ENCODE measurements around the gene MALSU1. TPM values are rescaled to one million over a fixed set of nuclear protein-coding genes. Genes with fewer than 3 reads are reported as not detected.
A peak's percentile ranks its signal among the peaks of the same experiment; 100 is the strongest.

MALSU1 gene
- 10 to 100 TPM; 16.0 to 42.0 (median 25.9) TPM for total RNA-seq

- peak; percentile 93 to 99 (median 99) for ATAC-seq (replicated peaks in 6 of 8)
- H3K27ac ChIP-seq = peak within 1 kb of the TSS; percentile 68 to 90
- in situ Hi-C loops (cut with MboI; ENCODE audit: low pct_unique_long_range_greater_than_20kb in 2 of 9, low sequenced_read_pairs in 9 of 9, unreplicated experiment in 9 of 9) = no loop called here
- 0 to 15% (median 3%) methylated on average over 3 to 31 of the region's 59 CpGs; no CpG with 5 or more reads in 3 of the 10 experiments for WGBS, 10 experiments
- H3K4me3 ChIP-seq = peak within 1 kb of the TSS; percentile 87 to 99 (median 98)
- H3K4me1 ChIP-seq (replicated peaks in 1 of 2) = peaks cover 10% of the 10 kb centered on the region in 2 donors
Measured at GRCh38 chr7:23298885-23299769, at the start of gene MALSU1. Gene MALSU1 (plus strand): TSS chr7:23299339. CDS start chr7:23299353, 14 bp downstream.

- in situ Hi-C loops (cut with MboI; ENCODE audit: low pct_unique_long_range_greater_than_20kb in 2 of 9, low sequenced_read_pairs in 9 of 9, unreplicated experiment in 9 of 9) = loop anchor here in 1 of 9 experiments (10.0 kb wide), 2 partner anchors 55 to 145 kb away; partner anchors contain the start of gene KLHL7
- Histone ChIP-seq H3K4me3 (no peak overlapping the region), H3K27ac (no peak overlapping the region), H3K4me1 (replicated peaks in 1 of 2) (no peaks in the 10 kb centered on the region)
- no peak for ATAC-seq (replicated peaks in 6 of 8)
Measured at GRCh38 chr7:23249486-23249885, 49.7 kb upstream of the MALSU1 start.

GRCh38 chr7:23254051-23254681 lies 45.0 kb upstream of the MALSU1 start:
- Histone ChIP-seq H3K4me3 (no peak overlapping the region), H3K27ac (no peak overlapping the region), H3K4me1 (replicated peaks in 1 of 2) (no peaks in the 10 kb centered on the region)
- ATAC-seq (replicated peaks in 6 of 8) = no peak
- in situ Hi-C loops (cut with MboI; ENCODE audit: low pct_unique_long_range_greater_than_20kb in 2 of 9, low sequenced_read_pairs in 9 of 9, unreplicated experiment in 9 of 9) = loop anchor here in 1 of 9 experiments (25.0 kb wide), 1 partner anchor 458 kb away; the partner anchor contains the start of gene STK31
- WGBS, 10 experiments = 70 to 96% (median 89%) methylated on average over 2 to 6 of the region's 7 CpGs; no CpG with 5 or more reads in 1 of the 10 experiments

- Histone ChIP-seq H3K27ac (no peak overlapping the region), H3K4me1 (replicated peaks in 1 of 2) (no peaks in the 10 kb centered on the region), H3K4me3 (no peak overlapping the region)
- WGBS, 10 experiments = 76 to 100% (median 87%) methylated on average over 1 to 7 of the region's 7 CpGs
- ATAC-seq (replicated peaks in 6 of 8) = no peak
- in situ Hi-C loops (cut with MboI; ENCODE audit: low pct_unique_long_range_greater_than_20kb in 2 of 9, low sequenced_read_pairs in 9 of 9, unreplicated experiment in 9 of 9) = loop anchor here in 1 of 9 experiments (25.0 kb wide), 1 partner anchor 456 kb away; the partner anchor contains the start of gene STK31
Measured at GRCh38 chr7:23256731-23257130, 42.4 kb upstream of the MALSU1 start.

GRCh38 chr7:23260371-23260770 lies 38.8 kb upstream of the MALSU1 start:
- no peak overlapping the region for H3K27ac ChIP-seq
- WGBS, 10 experiments = 76 to 98% (median 96%) methylated on average over 5 to 8 of the region's 10 CpGs; no CpG with 5 or more reads in 4 of the 10 experiments
- no peaks in the 10 kb centered on the region for H3K4me1 ChIP-seq (replicated peaks in 1 of 2)
- ATAC-seq (replicated peaks in 6 of 8) = no peak
- H3K4me3 ChIP-seq = no peak overlapping the region
- in situ Hi-C loops (cut with MboI; ENCODE audit: low pct_unique_long_range_greater_than_20kb in 2 of 9, low sequenced_read_pairs in 9 of 9, unreplicated experiment in 9 of 9) = loop anchor here in 1 of 9 experiments (25.0 kb wide), 1 partner anchor 452 kb away; the partner anchor contains the start of gene STK31

GRCh38 chr7:23261843-23262452 lies 37.2 kb upstream of the MALSU1 start:
- Histone ChIP-seq H3K4me1 (replicated peaks in 1 of 2) (no peaks in the 10 kb centered on the region), H3K27ac (no peak overlapping the region), H3K4me3 (no peak overlapping the region)
- in situ Hi-C loops (cut with MboI; ENCODE audit: low pct_unique_long_range_greater_than_20kb in 2 of 9, low sequenced_read_pairs in 9 of 9, unreplicated experiment in 9 of 9) = loop anchor here in 1 of 9 experiments (25.0 kb wide), 1 partner anchor 450 kb away; the partner anchor contains the start of gene STK31
- WGBS, 10 experiments = 0 to 45% (median 21%) methylated on average over 2 to 5 of the region's 7 CpGs
- ATAC-seq (replicated peaks in 6 of 8) = peak in 7 of 8 experiments; percentile 48 to 88 (median 68)

- Histone ChIP-seq H3K4me1 (replicated peaks in 1 of 2) (no peaks in the 10 kb centered on the region), H3K27ac (no peak overlapping the region), H3K4me3 (no peak overlapping the region)
- in situ Hi-C loops (cut with MboI; ENCODE audit: low pct_unique_long_range_greater_than_20kb in 2 of 9, low sequenced_read_pairs in 9 of 9, unreplicated experiment in 9 of 9) = loop anchor here in 1 of 9 experiments (25.0 kb wide), 1 partner anchor 447 kb away; the partner anchor contains the start of gene STK31
- ATAC-seq (replicated peaks in 6 of 8) = no peak
- 46 to 100% (median 82%) methylated on average over 1 to 7 of the region's 7 CpGs for WGBS, 10 experiments
Measured at GRCh38 chr7:23264916-23265458, 34.2 kb upstream of the MALSU1 start.

GRCh38 chr7:23266918-23267317 lies 32.2 kb upstream of the MALSU1 start:
- WGBS, 10 experiments = 74 to 100% (median 80%) methylated on average over 1 to 2 of the region's 2 CpGs; no CpG with 5 or more reads in 6 of the 10 experiments
- ATAC-seq (replicated peaks in 6 of 8) = no peak
- in situ Hi-C loops (cut with MboI; ENCODE audit: low pct_unique_long_range_greater_than_20kb in 2 of 9, low sequenced_read_pairs in 9 of 9, unreplicated experiment in 9 of 9) = loop anchor here in 1 of 9 experiments (25.0 kb wide), 1 partner anchor 445 kb away; the partner anchor contains the start of gene STK31
- Histone ChIP-seq H3K27ac (no peak overlapping the region), H3K4me3 (no peak overlapping the region), H3K4me1 (replicated peaks in 1 of 2) (no peaks in the 10 kb centered on the region)

GRCh38 chr7:23267357-23267756 lies 31.8 kb upstream of the MALSU1 start:
- in situ Hi-C loops (cut with MboI; ENCODE audit: low pct_unique_long_range_greater_than_20kb in 2 of 9, low sequenced_read_pairs in 9 of 9, unreplicated experiment in 9 of 9) = loop anchor here in 1 of 9 experiments (25.0 kb wide), 1 partner anchor 445 kb away; the partner anchor contains the start of gene STK31
- no peaks in the 10 kb centered on the region for H3K4me1 ChIP-seq (replicated peaks in 1 of 2)
- no peak overlapping the region for H3K4me3 ChIP-seq
- no peak overlapping the region for H3K27ac ChIP-seq
- no peak for ATAC-seq (replicated peaks in 6 of 8)
- 60 to 100% (median 85%) methylated on average over 1 to 2 of the region's 2 CpGs; no CpG with 5 or more reads in 2 of the 10 experiments for WGBS, 10 experiments

- no peak overlapping the region for H3K4me3 ChIP-seq
- 80 to 100% (median 100%) methylated on average over 1 to 2 of the region's 2 CpGs; no CpG with 5 or more reads in 1 of the 10 experiments for WGBS, 10 experiments
- H3K4me1 ChIP-seq (replicated peaks in 1 of 2) = peaks cover 0 to under 1% of the 10 kb centered on the region in 2 donors
- in situ Hi-C loops (cut with MboI; ENCODE audit: low pct_unique_long_range_greater_than_20kb in 2 of 9, low sequenced_read_pairs in 9 of 9, unreplicated experiment in 9 of 9) = loop anchor here in 1 of 9 experiments (25.0 kb wide), 1 partner anchor 444 kb away; the partner anchor contains the start of gene STK31
- ATAC-seq (replicated peaks in 6 of 8) = no peak
- H3K27ac ChIP-seq = no peak overlapping the region
Measured at GRCh38 chr7:23268167-23268566, 31.0 kb upstream of the MALSU1 start.

- 75 to 100% (median 100%) methylated on average over 1 to 2 of the region's 4 CpGs; no CpG with 5 or more reads in 3 of the 10 experiments for WGBS, 10 experiments
- ATAC-seq (replicated peaks in 6 of 8) = no peak
- H3K4me1 ChIP-seq (replicated peaks in 1 of 2) = peaks cover 0 to 2% of the 10 kb centered on the region in 2 donors
- H3K4me3 ChIP-seq = no peak overlapping the region
- no peak overlapping the region for H3K27ac ChIP-seq
- in situ Hi-C loops (cut with MboI; ENCODE audit: low pct_unique_long_range_greater_than_20kb in 2 of 9, low sequenced_read_pairs in 9 of 9, unreplicated experiment in 9 of 9) = loop anchor here in 1 of 9 experiments (25.0 kb wide), 1 partner anchor 444 kb away; the partner anchor contains the start of gene STK31
Measured at GRCh38 chr7:23268746-23269145, 30.4 kb upstream of the MALSU1 start.

- no peak overlapping the region for H3K27ac ChIP-seq
- H3K4me1 ChIP-seq (replicated peaks in 1 of 2) = peaks cover 0 to 2% of the 10 kb centered on the region in 2 donors
- WGBS, 10 experiments = 74 to 100% (median 94%) methylated on average over 1 to 2 of the region's 2 CpGs; no CpG with 5 or more reads in 2 of the 10 experiments
- ATAC-seq (replicated peaks in 6 of 8) = no peak
- in situ Hi-C loops (cut with MboI; ENCODE audit: low pct_unique_long_range_greater_than_20kb in 2 of 9, low sequenced_read_pairs in 9 of 9, unreplicated experiment in 9 of 9) = loop anchor here in 1 of 9 experiments (25.0 kb wide), 1 partner anchor 440 kb away; the partner anchor contains the start of gene STK31
- no peak overlapping the region for H3K4me3 ChIP-seq
Measured at GRCh38 chr7:23272275-23272674, 26.9 kb upstream of the MALSU1 start.

All from motor neuron (in vitro differentiated cells).